GM21825 (cell line): Measurements from ENCODE around the gene CRYBB1.
"Not testable (repeated sequence)": the region's sequence is repeated elsewhere in the genome, so short reads cannot be mapped to it uniquely, and the experiment has no call there.

Experiments used
- ATAC-seq: cut with Tn5 transposase; IDR thresholded peaks from one replicate; pipeline ENCODE4 v1.9.1; 2021; ENCODE audit warnings: mild to moderate bottlenecking, moderate library complexity; ENCODE audit not compliant: unreplicated experiment

The CRYBB1 gene

GRCh38 chr22:26642465-26643417 lies 24.9 kb upstream of the CRYBB1 start:
- ATAC-seq, result no peak

DNA sequence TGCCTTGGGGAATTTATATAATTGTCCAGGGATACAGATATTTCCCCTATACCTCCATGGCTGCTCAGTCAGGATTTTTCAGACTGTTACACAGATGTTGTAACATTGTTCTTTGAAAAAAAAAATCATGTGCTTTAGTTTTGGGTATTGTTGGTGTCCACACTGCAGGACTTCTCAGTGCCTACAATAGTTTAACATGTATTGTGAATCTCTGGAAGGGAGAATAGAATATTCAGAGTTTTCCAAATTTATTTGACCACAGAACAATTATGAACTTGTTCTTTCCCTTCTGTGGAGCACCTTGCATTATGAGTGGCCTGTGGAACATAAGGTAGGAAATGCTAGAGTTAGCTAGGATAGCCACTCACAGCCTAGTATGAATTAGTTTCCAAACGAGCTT lies 18.5 kb upstream of the CRYBB1 start:
- ATAC-seq, result no peak

DNA sequence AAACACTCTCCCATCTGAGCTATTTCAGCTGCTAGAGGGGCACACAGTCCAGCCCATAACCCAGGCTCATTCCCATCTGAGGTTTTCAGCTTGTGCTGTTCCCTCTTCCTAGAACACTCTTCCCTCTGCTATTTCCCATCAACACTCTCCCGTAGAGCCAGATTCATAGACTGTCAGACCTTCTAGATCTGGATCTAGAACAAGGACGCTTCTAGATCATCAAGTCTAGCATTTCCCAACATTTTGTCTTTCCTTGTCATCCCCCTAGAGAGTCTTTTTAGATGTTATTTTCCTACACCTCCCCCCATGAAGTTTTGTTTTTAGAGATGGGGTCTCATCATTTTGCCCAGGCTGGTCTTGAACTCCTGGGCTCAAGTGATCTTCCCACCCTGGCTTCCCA lies 17.3 kb upstream of the CRYBB1 start:
- ATAC-seq, result no peak

- no peak for ATAC-seq
Observed at GRCh38 chr22:26634189-26634588, 16.4 kb upstream of the CRYBB1 start.

- no peak for ATAC-seq
Observed at GRCh38 chr22:26632422-26633155, 14.8 kb upstream of the CRYBB1 start.

- ATAC-seq, result no peak
Observed at GRCh38 chr22:26631282-26631681, 13.5 kb upstream of the CRYBB1 start.

DNA sequence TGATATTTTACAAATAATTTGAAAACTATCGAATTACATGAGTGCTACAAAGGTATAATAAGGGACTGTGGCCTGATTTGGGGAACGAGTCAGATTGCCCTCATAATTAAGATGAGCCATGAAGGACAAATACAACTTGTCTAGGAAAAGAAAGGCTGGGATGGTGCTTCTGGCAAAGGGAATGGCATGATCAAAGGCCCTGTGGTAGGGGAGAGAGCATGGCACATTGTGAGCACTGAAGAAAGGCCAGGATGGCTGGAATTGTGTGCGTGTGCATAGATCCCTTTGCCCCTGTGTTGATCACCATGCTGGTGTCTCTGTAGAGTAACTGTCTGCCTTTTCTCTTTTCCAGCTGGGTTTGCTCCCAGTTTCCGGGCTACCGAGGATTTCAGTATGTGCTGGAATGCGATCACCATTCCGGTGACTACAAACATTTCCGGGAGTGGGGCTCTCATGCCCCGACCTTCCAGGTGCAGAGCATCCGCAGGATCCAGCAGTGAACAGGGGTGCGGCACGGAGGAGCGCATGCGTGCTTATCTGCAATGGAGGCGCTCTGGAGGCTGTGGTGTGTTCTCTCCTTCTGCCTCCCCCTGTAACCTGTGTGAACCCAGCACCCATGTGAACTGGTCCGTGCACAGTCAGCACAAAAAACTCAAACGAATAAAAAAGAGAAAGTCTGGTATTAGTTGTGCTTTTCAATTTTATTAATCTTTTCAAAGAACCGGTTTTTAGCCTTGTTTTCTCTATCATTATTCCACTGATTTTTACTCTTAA lies 12.3 kb upstream of the CRYBB1 start:
- no peak for ATAC-seq

GRCh38 chr22:26624803-26625202 lies 7.0 kb upstream of the CRYBB1 start:
- ATAC-seq, result no peak

- ATAC-seq, result no peak
Observed at GRCh38 chr22:26623984-26624383, 6.2 kb upstream of the CRYBB1 start.

DNA sequence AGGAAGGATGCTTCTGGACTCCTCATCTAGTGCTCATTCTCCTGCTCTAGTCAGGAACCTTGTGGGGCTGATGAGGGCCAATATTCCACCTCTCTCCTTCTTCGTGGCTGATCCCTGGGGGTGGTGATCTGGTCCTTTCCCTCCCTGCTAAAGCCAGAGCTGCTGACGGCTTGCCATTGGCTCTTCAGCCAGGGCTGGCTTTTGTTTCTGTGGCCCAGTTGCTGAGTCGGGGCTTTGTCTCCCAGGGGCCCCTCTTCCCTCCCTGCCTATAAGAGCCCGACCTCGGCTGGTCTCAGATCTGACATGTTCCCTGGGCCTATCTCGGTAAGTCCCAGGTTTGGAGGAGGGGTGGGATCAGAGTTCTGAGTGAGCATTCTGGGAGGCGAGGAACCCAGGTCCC lies 3.8 kb upstream of the CRYBB1 start, which contains the start of gene CRYBA4:
Gene CRYBA4 (plus strand): TSS at position 301 of the 400 bp plus-strand sequence. CDS start 634 bp downstream, outside the sequence.
- ATAC-seq, result no peak

DNA sequence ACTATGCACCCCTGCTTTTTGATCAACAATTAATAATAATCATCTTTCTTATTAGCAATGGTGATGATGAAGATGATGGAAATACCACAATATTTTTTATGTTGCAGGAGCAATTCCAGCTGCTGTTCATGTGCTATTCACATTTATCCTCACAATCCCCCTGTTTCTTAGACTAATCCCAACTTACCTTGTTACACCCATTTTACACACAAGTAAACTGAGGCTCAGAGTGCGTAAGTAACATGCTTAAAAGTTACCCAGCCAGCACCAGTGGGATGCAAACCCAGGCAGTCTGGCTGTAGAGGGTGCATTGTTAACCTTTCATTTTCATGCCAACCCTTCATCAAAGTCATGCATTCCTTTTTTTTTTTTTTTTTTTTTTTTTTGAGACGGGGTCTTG lies 2.4 kb upstream of the CRYBB1 start:
- no peak for ATAC-seq

GRCh38 chr22:26619510-26619909 lies 1.7 kb upstream of the CRYBB1 start:
- no peak for ATAC-seq

DNA sequence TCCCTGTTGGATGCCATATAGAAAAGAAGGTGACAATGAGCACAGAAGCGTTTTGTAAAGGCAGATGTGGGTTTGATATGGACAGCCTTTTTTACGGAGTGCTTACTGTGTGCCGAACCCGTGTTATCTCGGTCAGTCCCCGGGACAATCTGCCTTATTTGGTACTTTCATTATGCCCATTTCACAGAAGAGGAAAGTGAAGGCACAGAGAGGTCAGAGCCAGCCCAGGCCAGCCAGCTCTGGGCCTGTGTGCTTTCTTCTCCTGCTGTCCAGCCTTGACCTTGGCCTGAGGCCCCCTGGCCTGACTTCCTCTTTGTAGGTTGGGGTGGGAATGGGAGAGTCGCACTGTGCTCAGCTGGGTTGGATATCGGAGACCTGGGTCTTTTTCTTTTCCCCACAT lies 628 bp upstream of the CRYBB1 start:
- no peak for ATAC-seq

DNA sequence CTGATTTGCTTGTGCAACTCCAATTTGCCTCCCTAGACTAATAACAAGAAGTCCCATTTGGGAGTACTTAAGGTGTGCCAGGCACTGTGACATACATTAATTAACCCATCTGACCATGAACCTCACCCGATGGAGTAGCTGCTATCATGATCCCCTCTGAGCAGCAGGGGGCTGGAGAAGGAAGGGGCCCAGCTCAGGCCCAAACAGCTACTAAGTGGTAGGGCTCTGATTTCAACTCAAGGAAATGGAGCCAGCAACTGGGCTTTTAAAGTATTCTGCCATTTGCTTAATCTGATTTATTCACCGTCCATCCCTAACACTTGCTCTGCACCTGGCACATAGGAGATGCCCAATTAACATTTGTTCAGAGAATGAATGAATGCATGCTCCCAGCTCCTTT lies 1.2 kb downstream of the CRYBB1 start:
- no peak for ATAC-seq

- ATAC-seq, result no peak
Observed at GRCh38 chr22:26615830-26616435, 1.9 kb downstream of the CRYBB1 start.

DNA sequence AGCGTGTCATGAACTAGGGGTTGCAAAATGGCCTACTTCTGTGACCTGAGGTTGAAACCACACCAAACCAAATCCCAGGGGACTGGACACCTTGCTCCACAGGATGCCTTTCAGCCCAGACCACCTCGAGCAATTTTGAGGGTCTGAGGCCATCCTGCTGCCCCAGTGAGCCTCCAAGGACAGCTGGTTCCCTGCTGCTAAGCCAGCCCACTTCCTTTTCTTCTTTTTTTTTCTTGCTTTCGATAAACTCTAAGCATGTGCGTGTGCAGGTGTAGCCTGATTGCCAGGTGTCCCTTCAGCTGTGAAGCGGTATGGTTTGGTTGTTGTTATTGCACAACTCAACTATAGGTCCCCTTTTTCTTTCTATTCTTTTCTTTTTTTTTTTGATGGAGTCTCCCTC lies 2.7 kb downstream of the CRYBB1 start:
- no peak for ATAC-seq

GRCh38 chr22:26614322-26614721 lies 3.5 kb downstream of the CRYBB1 start:
- ATAC-seq, result no peak

DNA sequence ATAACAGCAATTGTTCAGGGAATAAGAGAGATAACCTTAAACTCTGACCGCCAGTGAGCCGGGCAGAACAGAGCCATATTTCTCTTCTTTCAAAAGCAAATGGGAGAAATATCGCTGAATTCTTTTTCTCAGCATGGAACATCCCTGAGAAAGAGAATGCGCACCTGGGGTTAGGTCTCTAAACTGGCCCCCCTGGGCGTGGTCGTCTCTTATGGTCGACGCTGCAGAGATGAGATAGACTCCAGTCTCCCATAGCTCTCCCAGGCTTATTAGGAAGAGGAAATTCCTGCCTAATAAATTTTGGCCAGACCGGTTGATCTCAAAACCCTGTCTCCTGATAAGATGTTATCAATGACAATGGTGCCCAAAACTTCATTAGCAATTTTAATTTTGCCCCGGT lies 4.1 kb downstream of the CRYBB1 start:
- not testable (repeated sequence) for ATAC-seq

- ATAC-seq, result no peak
Observed at GRCh38 chr22:26612652-26613051, 5.2 kb downstream of the CRYBB1 start.

DNA sequence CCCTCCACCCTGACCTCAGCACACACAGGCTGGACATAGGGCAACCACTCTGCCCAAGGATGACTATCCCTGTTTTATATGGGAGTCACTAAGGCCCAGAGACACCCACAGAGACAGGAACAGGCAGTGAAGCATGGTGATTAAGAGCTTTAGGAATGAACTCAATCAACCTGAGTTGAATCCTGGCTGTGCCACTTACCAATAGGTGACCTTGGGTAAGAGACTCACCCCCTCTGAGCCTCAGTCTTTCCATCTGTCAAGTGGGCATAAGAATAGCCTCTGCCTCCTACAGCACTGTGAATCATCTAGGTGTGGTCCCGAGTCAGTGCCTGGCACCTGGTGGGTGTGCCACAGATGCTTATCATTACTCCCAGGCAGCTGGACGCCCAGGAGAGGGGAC lies 6.8 kb downstream of the CRYBB1 start:
- no peak for ATAC-seq
